RPMI8226 (cell line): ENCODE data around the gene SFI1.
"Not testable (repeated sequence)": the region's sequence is repeated elsewhere in the genome, so short reads cannot be mapped to it uniquely, and the experiment has no call there.

Source experiments
- DNase-seq: peaks from one replicate; pipeline ENCODE4 v3.0.0-alpha.2; 2015

The SFI1 gene

GRCh38 chr22:31493355-31493754 lies 3.0 kb upstream of the SFI1 start:
- DNase-seq = not testable (repeated sequence)

GRCh38 chr22:31495343-31495742 lies 993 bp upstream of the SFI1 start:
- peak; percentile 16 for DNase-seq

- peak; percentile 50 for DNase-seq
Measured at GRCh38 chr22:31496735-31497146, 405 bp downstream of the SFI1 start.

- no peak for DNase-seq
Measured at GRCh38 chr22:31497148-31497938, 1.0 kb downstream of the SFI1 start.

- DNase-seq = no peak
Measured at GRCh38 chr22:31501738-31502137, 5.4 kb downstream of the SFI1 start.

- no peak for DNase-seq
Measured at GRCh38 chr22:31503211-31503964, 7.1 kb downstream of the SFI1 start.

- DNase-seq = no peak
Measured at GRCh38 chr22:31504282-31504681, 7.9 kb downstream of the SFI1 start.

- not testable (repeated sequence) for DNase-seq
Measured at GRCh38 chr22:31507517-31507916, 11.2 kb downstream of the SFI1 start.

GRCh38 chr22:31508536-31508935 lies 12.2 kb downstream of the SFI1 start:
- no peak for DNase-seq

GRCh38 chr22:31509061-31509762 lies 12.9 kb downstream of the SFI1 start:
- no peak for DNase-seq

GRCh38 chr22:31520051-31520450 lies 23.7 kb downstream of the SFI1 start:
- DNase-seq = no peak

- DNase-seq = not testable (repeated sequence)
Measured at GRCh38 chr22:31524132-31524531, 27.8 kb downstream of the SFI1 start.

- no peak for DNase-seq
Measured at GRCh38 chr22:31526270-31526669, 29.9 kb downstream of the SFI1 start.

- DNase-seq = no peak
Measured at GRCh38 chr22:31530823-31531195, 34.5 kb downstream of the SFI1 start.

- DNase-seq = no peak
Measured at GRCh38 chr22:31532060-31532459, 35.7 kb downstream of the SFI1 start.

GRCh38 chr22:31533374-31533773 lies 37.0 kb downstream of the SFI1 start:
- no peak for DNase-seq

GRCh38 chr22:31537019-31537535 lies 40.7 kb downstream of the SFI1 start:
- no peak for DNase-seq

GRCh38 chr22:31538815-31539214 lies 42.5 kb downstream of the SFI1 start:
- no peak for DNase-seq

GRCh38 chr22:31540166-31540565 lies 43.8 kb downstream of the SFI1 start:
- not testable (repeated sequence) for DNase-seq

- DNase-seq = no peak
Measured at GRCh38 chr22:31540966-31541365, 44.6 kb downstream of the SFI1 start.

GRCh38 chr22:31544481-31545480 lies 48.4 kb downstream of the SFI1 start:
- DNase-seq = no peak

GRCh38 chr22:31550871-31551370 lies 54.6 kb downstream of the SFI1 start:
- no peak for DNase-seq
